ENCODE data around the gene FOXN1.

FOXN1 gene

GRCh38 chr17:28527859-28528258 is 21.7 kb downstream of the FOXN1 start:
- DNase-seq = no peak

DNA sequence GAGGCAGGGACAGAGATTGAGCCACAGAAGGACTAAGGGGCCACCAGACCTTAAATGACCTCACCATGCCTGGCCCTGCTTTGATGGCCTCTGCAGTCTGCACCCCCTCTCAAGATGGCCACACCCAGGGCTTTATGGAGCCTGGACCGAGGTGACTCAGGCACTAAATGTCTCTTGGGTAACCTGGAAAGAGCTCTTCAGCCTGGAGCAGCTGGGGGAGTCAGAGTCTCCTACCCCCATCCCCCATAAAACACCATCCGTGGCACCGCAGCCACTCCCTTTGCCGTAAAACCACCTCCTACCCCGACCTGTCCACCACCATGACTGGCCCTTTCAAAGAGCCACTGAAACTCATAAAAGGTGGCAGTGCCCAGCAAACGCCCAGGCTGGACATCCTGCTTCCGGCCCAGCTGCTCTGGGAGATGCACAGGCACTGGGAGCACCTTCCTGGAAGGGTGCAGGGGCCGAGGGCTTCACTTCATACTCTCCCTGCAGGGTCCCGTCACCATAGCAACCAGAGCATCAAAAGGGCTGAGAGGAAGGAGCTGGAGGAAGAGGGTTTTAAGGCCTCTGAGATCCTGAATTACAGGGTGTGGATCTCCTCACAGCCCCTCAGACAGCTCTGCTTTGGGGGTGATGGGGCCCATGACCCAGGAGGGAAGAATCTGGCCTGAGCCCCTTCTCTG is 22.3 kb downstream of the FOXN1 start:
- DNase-seq = no peak

GRCh38 chr17:28529013-28529400 is 22.9 kb downstream of the FOXN1 start:
- DNase-seq = no peak

DNA sequence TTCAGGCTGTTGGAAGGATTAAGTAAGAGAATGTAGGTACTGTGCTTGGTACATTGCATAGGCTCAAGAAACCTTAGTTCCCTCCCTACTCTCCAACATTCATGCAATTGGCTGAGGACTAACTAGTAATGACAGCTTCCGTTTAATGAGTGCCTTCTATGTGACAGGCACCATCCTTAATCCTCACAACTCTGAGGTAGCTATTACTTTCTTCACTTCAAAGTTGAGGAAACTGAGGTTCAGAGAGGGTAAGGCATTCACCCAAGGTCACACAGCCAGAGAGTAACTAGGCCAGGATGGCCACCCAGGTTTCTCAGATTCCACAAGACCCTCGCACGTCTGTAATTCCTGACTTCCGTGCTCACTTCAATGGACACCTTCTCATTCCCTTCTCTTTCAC is 24.1 kb downstream of the FOXN1 start:
- DNase-seq = no peak

GRCh38 chr17:28530926-28531325 is 24.8 kb downstream of the FOXN1 start:
- no peak for DNase-seq

DNA sequence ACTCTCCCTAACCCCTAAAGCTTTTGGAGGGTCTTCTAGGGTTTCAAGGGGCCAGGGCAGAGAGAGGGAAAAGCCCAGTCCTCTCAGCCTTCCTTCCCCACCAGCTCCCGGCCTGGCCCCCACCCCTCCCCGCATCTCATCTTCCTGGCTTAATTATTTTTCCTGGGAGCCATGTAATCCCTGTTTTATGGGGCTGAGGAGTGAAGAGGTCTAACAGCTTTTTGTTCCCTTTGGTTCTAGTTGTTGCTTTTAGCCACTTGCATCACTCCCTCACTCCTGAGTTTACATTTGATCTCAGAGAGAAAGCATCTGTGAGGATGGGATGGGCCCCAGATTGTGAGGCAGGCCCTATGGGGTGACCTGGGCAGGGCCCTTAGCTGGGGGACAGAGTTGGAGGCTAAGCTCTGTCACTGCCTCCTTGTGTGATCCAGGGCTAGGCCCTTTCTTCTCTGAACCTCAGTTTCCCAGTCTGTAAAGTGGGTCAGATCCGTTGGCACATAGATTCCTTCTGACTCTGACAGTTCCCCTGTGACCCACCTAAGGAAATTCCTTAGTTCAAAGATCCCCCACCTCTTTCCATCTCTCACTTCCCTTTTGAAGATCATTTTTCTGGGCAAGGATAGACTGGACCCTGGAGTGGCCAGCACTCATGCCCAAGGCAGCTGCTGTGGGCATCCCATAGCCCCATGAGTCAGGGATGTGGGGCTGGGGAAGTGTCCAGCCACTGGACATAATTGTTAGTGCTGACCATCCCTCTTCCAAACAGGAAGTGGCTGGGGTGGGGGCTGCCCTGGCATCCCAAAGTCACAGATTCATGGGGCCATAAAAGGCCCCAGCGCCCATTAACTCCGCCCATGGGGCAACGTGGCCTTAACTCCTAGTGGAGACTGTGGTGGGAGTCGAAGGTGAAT is 26.2 kb downstream of the FOXN1 start:
- no peak for DNase-seq

- no peak for DNase-seq
These were observed 27.1 kb downstream of the FOXN1 start for GRCh38 chr17:28533091-28533807.

- DNase-seq = no peak
These were observed 28.7 kb downstream of the FOXN1 start for GRCh38 chr17:28534740-28535375.

DNA sequence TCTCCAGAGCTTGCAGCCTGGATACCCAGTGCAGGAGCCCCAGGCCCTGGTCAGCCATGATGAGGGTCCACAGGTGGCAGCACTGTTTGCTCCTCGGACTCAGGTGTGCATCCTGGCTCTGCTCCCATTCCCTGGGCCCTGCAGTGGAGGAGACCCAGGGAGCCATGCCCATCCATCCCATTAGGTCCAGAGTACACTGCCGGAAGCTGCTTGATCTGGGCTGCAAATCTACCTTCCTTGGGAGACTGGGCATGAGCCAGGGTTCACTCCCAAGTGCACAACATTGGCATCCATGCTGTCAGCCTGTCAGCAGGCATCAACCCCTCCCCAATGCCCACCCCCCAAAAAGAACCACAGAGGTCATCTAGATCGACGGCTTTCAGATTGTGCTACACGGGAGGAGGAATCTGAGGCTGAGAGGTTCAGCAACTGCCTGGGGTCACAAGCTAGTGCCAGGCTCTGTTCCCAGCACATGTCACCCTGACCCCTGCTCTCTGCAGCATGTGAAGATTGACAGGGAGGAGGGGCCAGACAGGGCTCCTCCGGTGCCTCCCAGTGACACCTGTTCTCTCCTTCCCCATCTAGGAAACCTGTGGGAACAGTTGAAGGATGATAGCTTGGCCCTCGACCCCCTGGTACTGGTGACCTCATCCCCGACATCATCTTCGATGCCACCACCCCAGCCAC is 30.5 kb downstream of the FOXN1 start:
- no peak for DNase-seq

- DNase-seq = no peak
These were observed 31.1 kb downstream of the FOXN1 start for GRCh38 chr17:28537219-28537610.

DNA sequence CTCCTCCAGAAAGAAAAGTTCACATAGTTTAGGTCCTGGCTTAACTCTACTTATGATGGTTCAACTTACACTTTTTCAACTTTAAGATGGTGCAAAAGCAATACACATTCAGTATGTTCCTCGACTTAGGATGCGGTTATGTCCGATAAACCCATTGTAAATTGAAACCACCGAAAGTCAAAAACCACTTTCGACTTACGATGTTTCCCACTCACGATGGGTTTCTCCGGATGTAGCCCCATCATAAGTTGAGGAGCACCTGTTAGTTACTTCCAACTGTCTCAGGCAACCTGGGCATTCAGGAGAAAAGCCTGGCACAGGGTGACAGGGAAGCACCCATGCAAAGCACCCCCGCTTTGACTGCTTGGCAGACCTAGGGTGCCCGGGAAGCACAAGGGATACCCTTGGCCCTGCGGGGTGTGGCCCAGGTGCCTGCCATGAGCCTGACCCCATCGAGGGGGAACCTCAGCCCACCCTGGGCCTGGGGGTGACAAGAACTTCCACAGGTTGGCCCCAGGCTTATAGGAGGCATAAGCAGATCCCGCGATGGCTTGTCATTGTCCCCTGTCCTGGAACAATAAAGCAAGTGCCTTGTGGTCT is 32.2 kb downstream of the FOXN1 start:
- DNase-seq = no peak

- no peak for DNase-seq
These were observed 34.1 kb downstream of the FOXN1 start for GRCh38 chr17:28540231-28540630.

- no peak for DNase-seq
These were observed 35.3 kb downstream of the FOXN1 start for GRCh38 chr17:28541439-28541838.

DNA sequence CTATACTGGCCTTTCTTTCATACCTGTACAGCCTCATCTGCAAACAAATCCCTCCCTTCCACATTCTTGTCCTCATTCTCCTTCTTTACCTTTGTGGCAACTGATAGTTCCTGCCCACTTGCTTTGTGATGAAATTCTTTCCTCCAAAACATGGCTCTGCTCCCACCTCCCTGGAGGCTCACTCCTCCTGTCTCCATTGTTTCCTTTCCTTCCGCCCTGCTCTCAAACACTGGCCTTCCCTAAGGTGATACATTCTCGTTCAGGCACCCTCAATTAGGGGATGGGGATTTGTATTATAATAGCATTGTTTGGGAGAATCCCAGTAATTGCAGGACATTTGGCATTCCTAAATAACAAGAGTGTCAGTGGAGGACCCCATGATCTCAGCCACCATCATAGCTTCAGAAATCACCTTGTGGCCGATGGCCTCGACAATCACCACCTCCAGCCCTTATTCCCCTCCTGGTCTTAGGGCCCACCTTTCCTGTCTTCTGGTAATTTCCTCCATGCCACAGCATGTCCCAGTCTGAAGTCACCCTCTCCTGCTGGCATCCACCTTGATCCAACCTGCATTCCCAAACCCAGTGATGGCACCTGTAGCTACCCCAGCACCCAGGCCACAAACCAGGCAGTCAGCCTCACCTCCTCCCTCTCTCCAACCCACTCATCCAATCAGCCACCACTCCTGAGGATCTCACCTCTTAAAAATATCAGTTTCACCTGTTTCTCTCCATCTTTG is 38.4 kb downstream of the FOXN1 start:
- DNase-seq = no peak

GRCh38 chr17:28545141-28545503 is 39.0 kb downstream of the FOXN1 start:
- DNase-seq = no peak

DNA sequence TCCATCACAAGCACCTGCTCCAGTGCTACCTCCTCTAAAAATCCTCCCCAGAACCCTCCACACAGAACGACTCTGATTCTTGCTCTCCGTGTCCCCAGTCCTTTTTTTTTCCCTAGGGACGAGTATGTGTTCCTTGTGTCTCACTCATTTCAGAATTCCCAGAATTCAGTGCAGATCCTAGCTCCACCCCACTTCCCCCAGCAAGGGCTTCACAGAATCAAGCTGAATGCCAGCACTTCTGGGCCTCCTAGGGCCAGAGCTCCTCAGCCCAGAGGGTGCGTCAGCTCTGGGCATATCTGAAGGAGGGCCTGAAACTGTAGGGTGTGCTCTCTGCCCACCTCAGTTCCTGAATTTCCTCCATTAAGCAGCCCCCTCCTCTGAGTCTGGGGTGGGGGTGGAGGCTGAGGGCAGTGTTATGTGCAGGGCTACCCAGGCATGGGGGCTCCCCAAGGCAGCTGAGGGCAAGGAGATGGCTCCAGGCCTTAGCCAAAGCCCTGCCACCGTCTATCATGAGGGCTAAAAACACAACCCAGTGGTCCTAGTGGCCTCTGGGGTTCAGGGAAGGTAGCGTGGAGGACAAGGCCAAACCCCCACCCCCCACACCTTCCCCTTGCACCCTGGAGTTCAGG is 39.8 kb downstream of the FOXN1 start:
- DNase-seq = no peak

DNA sequence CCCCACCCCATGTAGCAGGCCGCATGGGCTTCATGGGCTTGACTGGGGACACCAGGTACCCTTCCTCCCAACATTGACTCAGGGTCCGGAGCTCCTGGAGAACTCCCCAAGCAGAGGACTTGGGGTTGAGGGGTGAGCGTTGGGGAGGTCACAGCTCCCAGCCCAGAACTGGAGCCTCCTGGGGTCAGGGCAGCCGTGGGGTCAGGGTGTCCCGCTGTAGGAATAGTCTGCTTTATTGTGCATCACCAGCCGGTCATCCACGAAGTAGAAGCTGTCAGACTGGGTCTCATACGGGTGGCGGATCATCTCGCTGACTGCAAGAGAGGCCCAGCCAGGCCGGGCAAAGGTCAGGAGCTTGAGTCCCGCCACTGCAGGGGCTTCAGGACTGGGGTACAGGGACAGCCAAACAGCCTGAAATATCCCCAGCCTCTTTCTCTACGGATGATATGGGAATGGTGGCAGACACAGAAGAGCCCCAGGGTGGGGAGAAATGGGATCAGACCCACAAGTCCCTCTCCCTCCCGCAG is 41.0 kb downstream of the FOXN1 start:
- DNase-seq = no peak

- DNase-seq = peak; percentile 77
These were observed 41.7 kb downstream of the FOXN1 start for GRCh38 chr17:28547623-28548416.

- DNase-seq = no peak
These were observed 42.4 kb downstream of the FOXN1 start for GRCh38 chr17:28548417-28549130.
